Loucy (cell line): Measurements from ENCODE around the gene CADM4.
A peak's percentile ranks its signal among the peaks of the same experiment; 100 is the strongest.

Source experiments
- H2AFZ ChIP-seq: fragments of 200-600 bp; sonication (generic); 2 replicates; pipeline ENCODE4 v1.6.0; 2016; ENCODE audit warnings: antibody characterized with exemption, mild to moderate bottlenecking, low read length, moderate library complexity
- H3F3A ChIP-seq: fragments of 200-600 bp; 2 replicates; pipeline ENCODE4 v1.6.0; 2016; ENCODE audit warnings: antibody characterized with exemption, low read depth, mild to moderate bottlenecking
- H3K27me3 ChIP-seq: fragments of 200-600 bp; sonication (generic); 2 replicates; pipeline ENCODE4 v1.6.1; 2014; ENCODE audit warnings: low read length, mild to moderate bottlenecking; ENCODE audit not compliant: insufficient read depth, poor library complexity, severe bottlenecking
- H3K36me3 ChIP-seq: fragments of 200-600 bp; sonication (generic); 2 replicates; pipeline ENCODE4 v1.6.1; 2016; ENCODE audit warnings: low read length; ENCODE audit not compliant: insufficient read depth
- H3K4me1 ChIP-seq: fragments of 200-600 bp; sonication (generic); 2 replicates; pipeline ENCODE4 v1.5.1; 2014; ENCODE audit warnings: low read length, mild to moderate bottlenecking; ENCODE audit not compliant: insufficient read depth, poor library complexity, severe bottlenecking
- H3K4me2 ChIP-seq: fragments of 200-600 bp; sonication (generic); 2 replicates; pipeline ENCODE4 v1.6.0; 2014; ENCODE audit warnings: antibody characterized with exemption, low read length, low read depth, mild to moderate bottlenecking; ENCODE audit not compliant: poor library complexity, severe bottlenecking
- H3K4me3 ChIP-seq: fragments of 200-600 bp; sonication (generic); 2 replicates; pipeline ENCODE4 v1.5.1; 2014; ENCODE audit warnings: low read length, mild to moderate bottlenecking, mixed read lengths; ENCODE audit not compliant: poor library complexity, severe bottlenecking
- H3K79me2 ChIP-seq: fragments of 200-600 bp; sonication (generic); 2 replicates; pipeline ENCODE4 v1.6.1; 2014; ENCODE audit warnings: low read length; ENCODE audit not compliant: insufficient read depth
- H3K9ac ChIP-seq: fragments of 200-600 bp; sonication (generic); 2 replicates; pipeline ENCODE4 v1.6.0; 2014; ENCODE audit warnings: mild to moderate bottlenecking, low read depth, low read length, moderate library complexity; ENCODE audit not compliant: poor library complexity, severe bottlenecking
- H3K9me2 ChIP-seq: fragments of 200-600 bp; sonication (generic); replicated peaks from 2 replicates; pipeline ENCODE4 v1.6.1; 2016; ENCODE audit warnings: low read depth, low read length, mixed read lengths
- H3K9me3 ChIP-seq: fragments of 200-600 bp; sonication (generic); 2 replicates; pipeline ENCODE4 v1.6.1; 2014; ENCODE audit warnings: mild to moderate bottlenecking, antibody characterized with exemption, low read length, low read depth; ENCODE audit not compliant: insufficient read depth
- H4K20me1 ChIP-seq: fragments of 200-600 bp; sonication (generic); 2 replicates; pipeline ENCODE4 v1.6.0; 2014; ENCODE audit warnings: antibody characterized with exemption, low read length, mild to moderate bottlenecking; ENCODE audit not compliant: insufficient read depth, poor library complexity, severe bottlenecking
- CTCF ChIP-seq: fragments of 200-600 bp; sonication (generic); conservative IDR thresholded peaks from 2 replicates; pipeline ENCODE4 v1.5.1; 2014; ENCODE audit warnings: mild to moderate bottlenecking, antibody characterized with exemption, low read length
- EZH2phosphoT487 ChIP-seq: fragments of 200-600 bp; IDR thresholded peaks from 2 replicates; pipeline ENCODE4 v1.6.1; 2018; ENCODE audit warnings: antibody characterized with exemption, mild to moderate bottlenecking, moderate library complexity, borderline replicate concordance

The CADM4 gene

GRCh38 chr19:43599635-43600295, 39.9 kb downstream of the CADM4 start:
- no peak overlapping the region for H3K4me3 ChIP-seq
- no peak overlapping the region for H3K9ac ChIP-seq
- peaks cover 27% of the 10 kb centered on the region for H3K4me1 ChIP-seq
- no peaks in the 10 kb centered on the region for H3K9me2 ChIP-seq
- no peaks in the 10 kb centered on the region for H3F3A ChIP-seq
- no peak overlapping the region for H2AFZ ChIP-seq
- no peaks in the 10 kb centered on the region for H3K27me3 ChIP-seq
- no peaks in the 10 kb centered on the region for H3K9me3 ChIP-seq
- peaks cover 29% of the 10 kb centered on the region; the same call in 1 of the 2 replicates for H3K36me3 ChIP-seq
- H3K4me2 ChIP-seq: no peak overlapping the region
- no peaks in the 10 kb centered on the region for H4K20me1 ChIP-seq
- TF ChIP-seq EZH2phosphoT487 (no peak), CTCF (peak; percentile 25; the same call in 1 of the 2 replicates)
- H3K79me2 ChIP-seq: peaks cover 44% of the 10 kb centered on the region

GRCh38 chr19:43598445-43599240, 41.0 kb downstream of the CADM4 start:
- Histone ChIP-seq H3F3A (no peaks in the 10 kb centered on the region), H3K4me2 (peak overlapping the region; percentile 93), H4K20me1 (peaks cover 9% of the 10 kb centered on the region), H3K9ac (no peak overlapping the region), H3K9me3 (no peaks in the 10 kb centered on the region), H3K27me3 (no peaks in the 10 kb centered on the region), H3K79me2 (peaks cover 52% of the 10 kb centered on the region), H3K4me3 (peak overlapping the region; percentile 96), H3K4me1 (peaks cover 27% of the 10 kb centered on the region), H2AFZ (no peak overlapping the region), H3K9me2 (no peaks in the 10 kb centered on the region), H3K36me3 (peaks cover 29% of the 10 kb centered on the region; the same call in 1 of the 2 replicates)
- TF ChIP-seq EZH2phosphoT487: no peak
- TF ChIP-seq CTCF: no peak

- Histone ChIP-seq H3K36me3 (peaks cover 30% of the 10 kb centered on the region; the same call in 1 of the 2 replicates), H2AFZ (no peak overlapping the region), H3K4me3 (peak overlapping the region; percentile 96), H3K27me3 (no peaks in the 10 kb centered on the region), H3K79me2 (peaks cover 60% of the 10 kb centered on the region), H3K9ac (peak overlapping the region; percentile 86), H3K9me3 (no peaks in the 10 kb centered on the region), H3K9me2 (no peaks in the 10 kb centered on the region), H3K4me2 (peak overlapping the region; percentile 93), H3K4me1 (peaks cover 27% of the 10 kb centered on the region), H4K20me1 (peaks cover 11% of the 10 kb centered on the region), H3F3A (no peaks in the 10 kb centered on the region)
- no peak for TF ChIP-seq EZH2phosphoT487
- TF ChIP-seq CTCF: no peak
Observed at GRCh38 chr19:43597876-43598275, 41.8 kb downstream of the CADM4 start.
